Liver (tissue), 9 donors: Measurements from ENCODE around the gene TMEM178B. TPM values are rescaled to one million over a fixed set of nuclear protein-coding genes. Genes with fewer than 3 reads are reported as not detected.
"Not testable (repeated sequence)": the region's sequence is repeated elsewhere in the genome, so short reads cannot be mapped to it uniquely, and the experiment has no call there.

ENCODE experiments used
- DNase-seq: peaks from one replicate; pipeline ENCODE4 v3.0.0-alpha.2; 2017; ENCODE audit warnings: low spot score
- H3K27ac ChIP-seq, 2 donors: one replicate each; pipeline ENCODE4 v1.7.0; 2013; ENCODE audit warnings: inconsistent platforms in 2 of 2, low read length in 2 of 2, control low read depth in 1 of 2, low read depth in 1 of 2, mild to moderate bottlenecking in 1 of 2
- H3K27me3 ChIP-seq, 4 donors: one replicate each; pipeline versions ENCODE4 v1.6.1 to v1.7.0; 2013; ENCODE audit warnings: low read length in 3 of 4, inconsistent platforms in 1 of 4, mild to moderate bottlenecking in 1 of 4, moderate library complexity in 1 of 4; ENCODE audit not compliant: control insufficient read depth in 4 of 4, insufficient read depth in 4 of 4
- H3K36me3 ChIP-seq, 4 donors: one replicate each; pipeline versions ENCODE4 v1.6.1 to v1.7.0; 2013; ENCODE audit warnings: low read length in 3 of 4, mild to moderate bottlenecking in 3 of 4, low read depth in 1 of 4, moderate library complexity in 1 of 4; ENCODE audit not compliant: control insufficient read depth in 4 of 4, insufficient read depth in 3 of 4
- H3K4me1 ChIP-seq, 4 donors: one replicate each; pipeline versions ENCODE4 v1.6.1 to v1.7.0; 2013; ENCODE audit warnings: low read length in 3 of 4, mild to moderate bottlenecking in 3 of 4, moderate library complexity in 1 of 4; ENCODE audit not compliant: control insufficient read depth in 4 of 4, insufficient read depth in 4 of 4
- H3K4me3 ChIP-seq, 3 donors: one replicate each; pipeline versions ENCODE4 v1.6.1 to v1.7.0; 2013; ENCODE audit warnings: low read length in 3 of 3, control low read depth in 1 of 3, low read depth in 1 of 3, mild to moderate bottlenecking in 1 of 3
- H3K9ac ChIP-seq, 2 donors: one replicate each; pipeline ENCODE4 v1.7.0; 2013; ENCODE audit warnings: low read length in 2 of 2, mild to moderate bottlenecking in 2 of 2, moderate library complexity in 2 of 2, control low read depth in 1 of 2, low read depth in 1 of 2
- H3K9me3 ChIP-seq, 4 donors: one replicate each; pipeline versions ENCODE4 v1.6.1 to v1.7.0; 2013; ENCODE audit warnings: low read length in 3 of 4; ENCODE audit not compliant: control insufficient read depth in 4 of 4
- EGR1 ChIP-seq, 2 donors: IDR thresholded peaks; 2 replicates each; pipeline ENCODE4 v1.6.1; 2016 to 2018; ENCODE audit warnings: antibody characterized with exemption in 2 of 2, low read depth in 2 of 2
- FOXA1 ChIP-seq: IDR thresholded peaks from 2 replicates; pipeline ENCODE4 v1.6.1; 2016; ENCODE audit warnings: antibody characterized with exemption
- FOXA2 ChIP-seq: IDR thresholded peaks from 2 replicates; pipeline ENCODE4 v1.6.1; 2016; ENCODE audit warnings: antibody characterized with exemption
- HNF4A ChIP-seq, 2 donors: conservative IDR thresholded peaks; 2 replicates each; pipeline ENCODE4 v1.6.1; 2016; ENCODE audit warnings: antibody characterized with exemption in 2 of 2, mild to moderate bottlenecking in 2 of 2
- HNF4G ChIP-seq: IDR thresholded peaks from 2 replicates; pipeline ENCODE4 v1.6.1; 2016; ENCODE audit warnings: antibody characterized with exemption
- JUND ChIP-seq, 2 donors: IDR thresholded peaks; 2 replicates each; pipeline ENCODE4 v1.6.1; 2016; ENCODE audit warnings: antibody characterized with exemption in 2 of 2
- NR2F2 ChIP-seq: IDR thresholded peaks from 2 replicates; pipeline ENCODE4 v1.6.1; 2016; ENCODE audit warnings: antibody characterized with exemption
- RAD21 ChIP-seq, 2 donors: IDR thresholded peaks; 2 replicates each; pipeline ENCODE4 v1.6.1; 2016; ENCODE audit warnings: antibody characterized with exemption in 2 of 2, mild to moderate bottlenecking in 2 of 2
- RXRA ChIP-seq, 2 donors: IDR thresholded peaks; 2 replicates each; pipeline ENCODE4 v1.6.1; 2017 to 2018; ENCODE audit warnings: antibody characterized with exemption in 2 of 2, mild to moderate bottlenecking in 1 of 2
- SP1 ChIP-seq: IDR thresholded peaks from 2 replicates; pipeline ENCODE4 v1.6.1; 2018; ENCODE audit warnings: antibody characterized with exemption, mild to moderate bottlenecking
- TAF1 ChIP-seq: conservative IDR thresholded peaks from 2 replicates; pipeline ENCODE4 v1.6.1; 2016; ENCODE audit warnings: antibody characterized with exemption, mild to moderate bottlenecking
- YY1 ChIP-seq: IDR thresholded peaks from 2 replicates; pipeline ENCODE4 v1.6.1; 2016; ENCODE audit warnings: antibody characterized with exemption, mild to moderate bottlenecking
- WGBS: extraction: QIAGEN DNeasy Blood & Tissue Kit; methylation state at CpG from one replicate; pipeline ENCODE4 v1.1.7; 2013; 5-methylcytosine and 5-hydroxymethylcytosine counted together
- polyA plus RNA-seq, 2 donors: library from polyadenylated mRNA; stranded (reverse) in 1 of 2; unstranded in 1 of 2; fragments of 200-250 nt in 1 of 2; fragments of >200 nt in 1 of 2; fragmentation: Nextera tagmentation in 1 of 2; extraction: Ambion mirVana in 1 of 2; gene quantifications; one replicate each; pipeline versions ENCODE4 v1.2.1 to v1.2.3, GENCODE V29; 2013 to 2015
- total RNA-seq, 2 donors: library from RNA; depleted of rRNA; stranded (reverse); fragments of >200 nt; gene quantifications; one replicate each; pipeline ENCODE4 v1.2.3, GENCODE V29; 2014
- TF ChIP-seq, protein P1 (sequence below): IDR thresholded peaks from 2 replicates; pipeline ENCODE4 v1.6.1; 2016; ENCODE audit warnings: antibody characterized with exemption
- TF ChIP-seq, protein P2 (sequence below): IDR thresholded peaks from 2 replicates; pipeline ENCODE4 v1.6.1; 2016; ENCODE audit warnings: antibody characterized with exemption, mild to moderate bottlenecking
- TF ChIP-seq, protein P3 (sequence below): IDR thresholded peaks from 2 replicates; pipeline ENCODE4 v1.6.1; 2016; ENCODE audit warnings: antibody characterized with exemption
- TF ChIP-seq, protein P4 (sequence below): IDR thresholded peaks from 2 replicates; pipeline ENCODE4 v1.6.1; 2016; ENCODE audit warnings: antibody characterized with exemption
- TF ChIP-seq, protein P5 (sequence below): fragments of 150-350 bp; IDR thresholded peaks from 2 replicates; pipeline ENCODE4 v1.5.1; 2017; ENCODE audit warnings: improper control_type of control experiment, low read depth, low read length; ENCODE audit not compliant: missing input control
- donor health status: healthy.
- donor health status: healthy.
- donor health status: healthy.
- donor health status: healthy.
- donor health status: healthy.

The TMEM178B gene
- total and polyA plus RNA-seq, 4 donors = under 0.01 to 0.02 (median under 0.01) TPM; not detected in 1

DNA sequence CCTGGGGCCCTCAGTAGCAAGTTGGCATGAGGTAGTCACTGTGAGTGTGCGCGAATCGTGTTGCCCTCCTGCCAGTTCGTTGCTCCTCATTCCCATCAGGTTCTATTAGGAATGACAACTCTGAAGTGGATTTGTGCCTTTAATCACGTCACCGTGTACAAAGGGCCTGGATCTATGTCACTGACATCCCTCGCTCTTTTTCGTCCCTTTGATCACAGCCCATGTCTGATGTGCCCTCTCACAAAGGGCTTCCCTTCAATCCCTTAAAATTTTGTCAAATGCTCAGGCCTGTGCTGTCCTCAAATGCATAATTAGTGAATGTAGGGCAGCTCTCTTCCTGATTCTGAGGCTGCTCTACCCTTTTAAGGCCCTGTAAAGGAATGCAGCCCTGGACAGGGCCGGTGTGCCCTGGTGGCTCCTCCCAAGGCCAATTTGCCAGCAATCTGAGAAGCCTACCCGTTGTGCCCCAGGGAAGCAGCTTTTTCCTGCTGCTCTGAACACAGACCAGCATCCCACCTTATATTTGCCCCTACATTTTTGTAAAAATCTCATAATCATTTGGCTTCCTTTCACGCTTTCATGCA, 93.6 kb downstream of the TMEM178B start:
- H3K27ac ChIP-seq = no peak overlapping the region
- no peak overlapping the region for H3K4me3 ChIP-seq
- TF ChIP-seq, protein P1, sequence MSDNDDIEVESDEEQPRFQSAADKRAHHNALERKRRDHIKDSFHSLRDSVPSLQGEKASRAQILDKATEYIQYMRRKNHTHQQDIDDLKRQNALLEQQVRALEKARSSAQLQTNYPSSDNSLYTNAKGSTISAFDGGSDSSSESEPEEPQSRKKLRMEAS = no peak
- TF ChIP-seq EGR1 (IDR thresholded peaks at IDR 0.05; ENCODE audit: low read depth in 2 of 2) (no peak), NR2F2 (no peak), JUND (IDR thresholded peaks at IDR 0.05) (no peak), HNF4A (conservative IDR thresholded peaks at IDR 0.05) (no peak), SP1 (no peak), FOXA2 (no peak), HNF4G (no peak), RAD21 (IDR thresholded peaks at IDR 0.05) (no peak), RXRA (IDR thresholded peaks at IDR 0.05) (no peak), FOXA1 (no peak), YY1 (no peak), TAF1 (no peak)
- TF ChIP-seq, protein P2, sequence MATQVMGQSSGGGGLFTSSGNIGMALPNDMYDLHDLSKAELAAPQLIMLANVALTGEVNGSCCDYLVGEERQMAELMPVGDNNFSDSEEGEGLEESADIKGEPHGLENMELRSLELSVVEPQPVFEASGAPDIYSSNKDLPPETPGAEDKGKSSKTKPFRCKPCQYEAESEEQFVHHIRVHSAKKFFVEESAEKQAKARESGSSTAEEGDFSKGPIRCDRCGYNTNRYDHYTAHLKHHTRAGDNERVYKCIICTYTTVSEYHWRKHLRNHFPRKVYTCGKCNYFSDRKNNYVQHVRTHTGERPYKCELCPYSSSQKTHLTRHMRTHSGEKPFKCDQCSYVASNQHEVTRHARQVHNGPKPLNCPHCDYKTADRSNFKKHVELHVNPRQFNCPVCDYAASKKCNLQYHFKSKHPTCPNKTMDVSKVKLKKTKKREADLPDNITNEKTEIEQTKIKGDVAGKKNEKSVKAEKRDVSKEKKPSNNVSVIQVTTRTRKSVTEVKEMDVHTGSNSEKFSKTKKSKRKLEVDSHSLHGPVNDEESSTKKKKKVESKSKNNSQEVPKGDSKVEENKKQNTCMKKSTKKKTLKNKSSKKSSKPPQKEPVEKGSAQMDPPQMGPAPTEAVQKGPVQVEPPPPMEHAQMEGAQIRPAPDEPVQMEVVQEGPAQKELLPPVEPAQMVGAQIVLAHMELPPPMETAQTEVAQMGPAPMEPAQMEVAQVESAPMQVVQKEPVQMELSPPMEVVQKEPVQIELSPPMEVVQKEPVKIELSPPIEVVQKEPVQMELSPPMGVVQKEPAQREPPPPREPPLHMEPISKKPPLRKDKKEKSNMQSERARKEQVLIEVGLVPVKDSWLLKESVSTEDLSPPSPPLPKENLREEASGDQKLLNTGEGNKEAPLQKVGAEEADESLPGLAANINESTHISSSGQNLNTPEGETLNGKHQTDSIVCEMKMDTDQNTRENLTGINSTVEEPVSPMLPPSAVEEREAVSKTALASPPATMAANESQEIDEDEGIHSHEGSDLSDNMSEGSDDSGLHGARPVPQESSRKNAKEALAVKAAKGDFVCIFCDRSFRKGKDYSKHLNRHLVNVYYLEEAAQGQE = no peak
- TF ChIP-seq, protein P3, sequence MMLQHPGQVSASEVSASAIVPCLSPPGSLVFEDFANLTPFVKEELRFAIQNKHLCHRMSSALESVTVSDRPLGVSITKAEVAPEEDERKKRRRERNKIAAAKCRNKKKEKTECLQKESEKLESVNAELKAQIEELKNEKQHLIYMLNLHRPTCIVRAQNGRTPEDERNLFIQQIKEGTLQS = no peak
- TF ChIP-seq, protein P4, sequence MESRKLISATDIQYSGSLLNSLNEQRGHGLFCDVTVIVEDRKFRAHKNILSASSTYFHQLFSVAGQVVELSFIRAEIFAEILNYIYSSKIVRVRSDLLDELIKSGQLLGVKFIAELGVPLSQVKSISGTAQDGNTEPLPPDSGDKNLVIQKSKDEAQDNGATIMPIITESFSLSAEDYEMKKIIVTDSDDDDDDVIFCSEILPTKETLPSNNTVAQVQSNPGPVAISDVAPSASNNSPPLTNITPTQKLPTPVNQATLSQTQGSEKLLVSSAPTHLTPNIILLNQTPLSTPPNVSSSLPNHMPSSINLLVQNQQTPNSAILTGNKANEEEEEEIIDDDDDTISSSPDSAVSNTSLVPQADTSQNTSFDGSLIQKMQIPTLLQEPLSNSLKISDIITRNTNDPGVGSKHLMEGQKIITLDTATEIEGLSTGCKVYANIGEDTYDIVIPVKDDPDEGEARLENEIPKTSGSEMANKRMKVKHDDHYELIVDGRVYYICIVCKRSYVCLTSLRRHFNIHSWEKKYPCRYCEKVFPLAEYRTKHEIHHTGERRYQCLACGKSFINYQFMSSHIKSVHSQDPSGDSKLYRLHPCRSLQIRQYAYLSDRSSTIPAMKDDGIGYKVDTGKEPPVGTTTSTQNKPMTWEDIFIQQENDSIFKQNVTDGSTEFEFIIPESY = no peak
- TF ChIP-seq, protein P5, sequence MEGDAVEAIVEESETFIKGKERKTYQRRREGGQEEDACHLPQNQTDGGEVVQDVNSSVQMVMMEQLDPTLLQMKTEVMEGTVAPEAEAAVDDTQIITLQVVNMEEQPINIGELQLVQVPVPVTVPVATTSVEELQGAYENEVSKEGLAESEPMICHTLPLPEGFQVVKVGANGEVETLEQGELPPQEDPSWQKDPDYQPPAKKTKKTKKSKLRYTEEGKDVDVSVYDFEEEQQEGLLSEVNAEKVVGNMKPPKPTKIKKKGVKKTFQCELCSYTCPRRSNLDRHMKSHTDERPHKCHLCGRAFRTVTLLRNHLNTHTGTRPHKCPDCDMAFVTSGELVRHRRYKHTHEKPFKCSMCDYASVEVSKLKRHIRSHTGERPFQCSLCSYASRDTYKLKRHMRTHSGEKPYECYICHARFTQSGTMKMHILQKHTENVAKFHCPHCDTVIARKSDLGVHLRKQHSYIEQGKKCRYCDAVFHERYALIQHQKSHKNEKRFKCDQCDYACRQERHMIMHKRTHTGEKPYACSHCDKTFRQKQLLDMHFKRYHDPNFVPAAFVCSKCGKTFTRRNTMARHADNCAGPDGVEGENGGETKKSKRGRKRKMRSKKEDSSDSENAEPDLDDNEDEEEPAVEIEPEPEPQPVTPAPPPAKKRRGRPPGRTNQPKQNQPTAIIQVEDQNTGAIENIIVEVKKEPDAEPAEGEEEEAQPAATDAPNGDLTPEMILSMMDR = no peak
- 86% methylated on average over 11 of the region's 11 CpGs for WGBS
- H3K36me3 ChIP-seq = no peaks in the 10 kb centered on the region
- DNase-seq = no peak
- H3K9ac ChIP-seq = no peak overlapping the region
- no peaks in the 10 kb centered on the region for H3K4me1 ChIP-seq
- no peaks in the 10 kb centered on the region for H3K27me3 ChIP-seq
- no peaks in the 10 kb centered on the region for H3K9me3 ChIP-seq

DNA sequence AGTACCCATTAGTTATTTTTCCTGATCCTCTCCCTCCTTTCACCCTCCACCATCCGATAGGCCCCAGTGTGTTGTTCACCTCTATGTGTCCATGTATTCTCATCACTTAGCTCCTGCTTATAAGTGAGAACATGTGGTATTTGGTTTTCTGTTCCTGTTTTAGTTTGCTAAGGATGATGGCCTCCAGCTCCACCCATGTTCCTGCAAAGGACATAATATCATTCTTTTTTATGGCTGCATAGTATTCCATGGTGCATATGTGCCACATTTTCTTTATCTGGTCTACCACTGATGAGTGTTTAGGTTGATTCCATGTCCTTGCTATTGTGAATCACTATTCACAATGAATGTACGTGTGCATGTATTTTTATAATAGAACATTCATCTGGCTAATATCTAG, 95.3 kb downstream of the TMEM178B start:
- not testable (repeated sequence) for H3K4me1 ChIP-seq, H3K27me3 ChIP-seq, H3K27ac ChIP-seq, H3K9me3 ChIP-seq, H3K9ac ChIP-seq, H3K4me3 ChIP-seq, DNase-seq, H3K36me3 ChIP-seq
- 94% methylated on average over 2 of the region's 2 CpGs for WGBS

DNA sequence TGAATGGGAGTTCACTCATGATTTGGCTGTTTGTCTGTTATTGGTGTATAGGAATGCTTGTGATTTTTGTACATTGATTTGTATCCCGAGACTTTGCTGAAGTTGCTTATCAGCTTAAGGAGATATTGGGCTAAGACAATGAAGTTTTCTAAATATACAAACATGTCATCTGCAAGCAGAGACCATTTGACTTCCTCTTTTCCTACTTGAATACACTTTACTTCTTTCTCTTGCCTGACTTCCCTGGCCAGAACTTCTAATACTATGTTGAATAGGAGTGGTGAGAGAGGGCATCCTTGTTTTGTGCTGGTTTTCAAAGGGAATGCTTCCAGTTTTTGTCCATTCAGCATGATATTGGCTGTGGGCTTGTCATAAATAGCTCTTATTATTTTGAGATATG, 101.9 kb downstream of the TMEM178B start:
- not testable (repeated sequence) for H3K27ac ChIP-seq, H3K4me1 ChIP-seq, H3K27me3 ChIP-seq, H3K36me3 ChIP-seq, H3K9me3 ChIP-seq, DNase-seq, H3K9ac ChIP-seq, H3K4me3 ChIP-seq
- WGBS = 77% methylated on average over 1 of the region's 1 CpG

DNA sequence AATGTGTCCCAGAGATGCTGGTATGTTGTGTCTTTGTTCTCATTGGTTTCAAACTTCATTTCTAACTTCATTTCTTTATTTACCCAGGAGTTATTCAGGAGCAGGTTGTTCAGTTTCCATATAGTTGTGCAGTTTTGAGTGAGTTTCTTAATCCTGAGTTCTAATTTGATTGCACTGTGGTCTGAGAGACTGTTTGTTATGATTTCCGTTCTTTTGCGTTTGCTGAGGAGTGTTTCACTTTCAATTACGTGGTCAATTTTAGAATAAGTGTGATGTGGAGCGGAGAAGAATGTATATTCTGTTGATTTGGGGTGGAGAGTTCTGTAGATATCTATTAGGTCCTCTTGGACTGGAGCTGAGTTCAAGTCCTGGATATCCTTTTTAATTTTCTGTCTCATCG, 103.3 kb downstream of the TMEM178B start:
- H3K27me3 ChIP-seq, H3K4me1 ChIP-seq, H3K27ac ChIP-seq, H3K4me3 ChIP-seq, DNase-seq, H3K9me3 ChIP-seq, H3K9ac ChIP-seq, H3K36me3 ChIP-seq: not testable (repeated sequence)
- WGBS = 87% methylated on average over 5 of the region's 5 CpGs
